Thyroid gland (tissue), 4 donors: ENCODE measurements around the gene VGLL4.

Experiments
- CTCF ChIP-seq, 6 experiments: fragments of 200-600 bp in 3 of 6; fragments of 450-650 bp in 3 of 6; sonication (generic) in 3 of 6; IDR thresholded peaks; one replicate each; pipeline ENCODE4 v1.5.1; 2016 to 2019; ENCODE audit warnings: antibody characterized with exemption in 6 of 6, mild to moderate bottlenecking in 2 of 6, inconsistent platforms in 1 of 6, moderate library complexity in 1 of 6
- POLR2A ChIP-seq, 2 donors: fragments of 450-650 bp; IDR thresholded peaks; one replicate each; pipeline ENCODE4 v1.6.1; 2017; ENCODE audit warnings: antibody characterized with exemption in 2 of 2, mild to moderate bottlenecking in 2 of 2, moderate library complexity in 1 of 2

- TF ChIP-seq POLR2A (IDR thresholded peaks at IDR 0.05) (no peak), CTCF (IDR thresholded peaks at IDR 0.05) (no peak)
These were observed 76.8 kb downstream of the VGLL4 start for GRCh38 chr3:11566916-11567315.
